Smooth muscle cell (in vitro differentiated cells): ENCODE results near the gene GLTP. TPM values are rescaled to one million over a fixed set of nuclear protein-coding genes. Genes with fewer than 3 reads are reported as not detected.

Source experiments
- DNase-seq: peaks from one replicate; lab custom pipeline; 2025; ENCODE audit not compliant: unreplicated experiment; lab: John Stamatoyannopoulos, UW
- H2AFZ ChIP-seq: fragments of 200-600 bp; sonication (generic); 2 replicates; pipeline ENCODE4 v1.6.0; 2016; ENCODE audit warnings: antibody characterized with exemption, low read depth, mild to moderate bottlenecking
- H3F3A ChIP-seq: fragments of 200-600 bp; sonication (generic); 2 replicates; pipeline ENCODE4 v1.6.0; 2017; ENCODE audit warnings: antibody characterized with exemption, low read depth
- H3K27ac ChIP-seq: fragments of 200-600 bp; sonication (generic); 2 replicates; pipeline ENCODE4 v1.5.1; 2016; ENCODE audit warnings: low read depth, mild to moderate bottlenecking
- H3K27me3 ChIP-seq: fragments of 200-600 bp; sonication (generic); 2 replicates; pipeline ENCODE4 v1.6.1; 2016; ENCODE audit warnings: low read depth, mild to moderate bottlenecking
- H3K36me3 ChIP-seq: fragments of 200-600 bp; sonication (generic); 2 replicates; pipeline ENCODE4 v1.5.1; 2016; ENCODE audit warnings: low read depth
- H3K4me1 ChIP-seq: fragments of 200-600 bp; sonication (generic); 2 replicates; pipeline ENCODE4 v1.5.1; 2016; ENCODE audit warnings: low read depth
- H3K4me2 ChIP-seq: fragments of 200-600 bp; sonication (generic); 2 replicates; pipeline ENCODE4 v1.6.0; 2016; ENCODE audit warnings: mild to moderate bottlenecking
- H3K4me3 ChIP-seq: fragments of 200-600 bp; sonication (generic); 2 replicates; pipeline ENCODE4 v1.5.1; 2016; ENCODE audit warnings: mild to moderate bottlenecking
- H3K79me2 ChIP-seq: fragments of 200-600 bp; sonication (generic); 2 replicates; pipeline ENCODE4 v1.6.0; 2016; ENCODE audit warnings: low read depth, mild to moderate bottlenecking
- H3K9ac ChIP-seq: fragments of 200-600 bp; sonication (generic); 2 replicates; pipeline ENCODE4 v1.6.0; 2016; ENCODE audit warnings: low read depth
- H3K9me3 ChIP-seq: fragments of 200-600 bp; sonication (generic); replicated peaks from 2 replicates; pipeline ENCODE4 v1.5.1; 2016; ENCODE audit warnings: low read depth
- H4K20me1 ChIP-seq: fragments of 200-600 bp; sonication (generic); 2 replicates; pipeline ENCODE4 v1.6.0; 2016; ENCODE audit warnings: low read depth
- WGBS: methylation state at CpG from one replicate; pipeline ENCODE4 v1.1.7; 2016; ENCODE audit warnings: low lambda C conversion rate; 5-methylcytosine and 5-hydroxymethylcytosine counted together
- microRNA-seq: library from miRNA; unstranded; fragments of <30 nt; microRNA quantifications from one replicate; pipeline ENCODE4, GENCODE V29; 2016; ENCODE audit warnings: borderline number of aligned reads
- polyA plus RNA-seq: library from polyadenylated mRNA; unstranded; fragments of >200 nt; fragmentation: Nextera tagmentation; extraction: Ambion mirVana; gene quantifications from 2 replicates; pipeline ENCODE4 v1.2.1, GENCODE V29; 2016
- small RNA-seq: library from RNA; depleted of rRNA; stranded (forward); fragments of <200 nt; gene quantifications from one replicate; pipeline ENCODE3, GENCODE V24; 2014
- total RNA-seq: library from RNA; depleted of rRNA; stranded (reverse); fragments of >200 nt; gene quantifications from 2 replicates; pipeline ENCODE4 v1.2.3, GENCODE V29; 2014
- TF ChIP-seq, protein P1 (sequence below): fragments of 200-600 bp; sonication (generic); IDR thresholded peaks from 2 replicates; pipeline ENCODE4 v1.5.1; 2017; ENCODE audit warnings: borderline replicate concordance, mild to moderate bottlenecking, antibody characterized with exemption; ENCODE audit not compliant: insufficient read depth, poor library complexity, severe bottlenecking

Gene GLTP
- total and polyA plus RNA-seq, 2 experiments from 2014 or later = 43.4 to 46.9 TPM

DNA sequence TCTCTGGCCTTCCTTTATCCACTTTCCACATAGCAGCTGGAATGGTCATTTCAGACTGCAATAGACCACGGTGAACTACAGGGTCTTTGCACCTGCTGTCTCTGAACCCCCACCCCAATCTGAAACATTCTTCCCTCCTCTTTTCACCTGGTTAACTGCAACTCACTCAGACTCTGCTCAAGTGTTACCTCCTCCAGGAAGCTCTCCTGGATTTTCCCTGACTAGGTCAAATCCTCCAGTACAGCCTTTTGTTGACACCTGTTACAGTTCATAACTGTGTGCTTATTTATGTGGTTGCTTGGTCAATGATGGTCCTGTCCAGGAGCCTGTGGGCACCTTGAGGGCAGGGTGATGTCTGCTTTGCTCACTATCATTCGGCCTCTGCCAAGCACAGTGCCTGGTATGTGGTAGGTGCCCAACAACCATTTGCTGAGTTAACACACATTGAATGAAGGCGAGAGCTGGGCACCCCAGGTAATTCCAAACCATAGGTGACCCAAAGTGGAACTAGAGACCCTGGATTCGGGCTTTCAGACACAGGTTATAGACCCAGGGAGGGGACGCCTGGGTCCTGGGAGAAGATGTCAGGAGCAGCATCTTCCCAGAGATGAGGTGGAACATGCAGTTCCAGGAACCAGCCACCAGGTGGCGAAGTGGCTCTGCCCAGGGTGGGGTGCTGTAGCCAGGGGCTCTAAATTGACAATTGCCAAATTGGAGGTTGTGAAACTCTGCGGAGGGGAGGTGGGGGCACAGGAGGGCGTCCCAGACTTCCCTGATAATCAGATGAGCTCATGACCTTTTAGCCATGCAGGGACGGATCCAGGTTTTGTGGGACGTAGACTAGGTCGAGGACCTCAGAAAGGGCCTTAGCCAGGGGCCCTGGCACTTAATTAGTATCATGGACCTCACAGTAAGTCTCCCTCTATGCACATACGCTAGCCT is 75.2 kb downstream of the GLTP start:
- H3K4me3 ChIP-seq = no peak overlapping the region
- H2AFZ ChIP-seq = no peak overlapping the region
- no peaks in the 10 kb centered on the region for H3K9me3 ChIP-seq
- no peaks in the 10 kb centered on the region for H4K20me1 ChIP-seq
- H3K27ac ChIP-seq = no peak overlapping the region
- H3K79me2 ChIP-seq = no peaks in the 10 kb centered on the region
- no peaks in the 10 kb centered on the region for H3K36me3 ChIP-seq
- H3K9ac ChIP-seq = no peak overlapping the region
- H3K27me3 ChIP-seq = no peaks in the 10 kb centered on the region
- WGBS = 46% methylated on average over 12 of the region's 12 CpGs
- TF ChIP-seq, protein P1, sequence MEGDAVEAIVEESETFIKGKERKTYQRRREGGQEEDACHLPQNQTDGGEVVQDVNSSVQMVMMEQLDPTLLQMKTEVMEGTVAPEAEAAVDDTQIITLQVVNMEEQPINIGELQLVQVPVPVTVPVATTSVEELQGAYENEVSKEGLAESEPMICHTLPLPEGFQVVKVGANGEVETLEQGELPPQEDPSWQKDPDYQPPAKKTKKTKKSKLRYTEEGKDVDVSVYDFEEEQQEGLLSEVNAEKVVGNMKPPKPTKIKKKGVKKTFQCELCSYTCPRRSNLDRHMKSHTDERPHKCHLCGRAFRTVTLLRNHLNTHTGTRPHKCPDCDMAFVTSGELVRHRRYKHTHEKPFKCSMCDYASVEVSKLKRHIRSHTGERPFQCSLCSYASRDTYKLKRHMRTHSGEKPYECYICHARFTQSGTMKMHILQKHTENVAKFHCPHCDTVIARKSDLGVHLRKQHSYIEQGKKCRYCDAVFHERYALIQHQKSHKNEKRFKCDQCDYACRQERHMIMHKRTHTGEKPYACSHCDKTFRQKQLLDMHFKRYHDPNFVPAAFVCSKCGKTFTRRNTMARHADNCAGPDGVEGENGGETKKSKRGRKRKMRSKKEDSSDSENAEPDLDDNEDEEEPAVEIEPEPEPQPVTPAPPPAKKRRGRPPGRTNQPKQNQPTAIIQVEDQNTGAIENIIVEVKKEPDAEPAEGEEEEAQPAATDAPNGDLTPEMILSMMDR = peak; percentile 93
- H3K4me2 ChIP-seq = no peak overlapping the region
- no peaks in the 10 kb centered on the region for H3F3A ChIP-seq
- H3K4me1 ChIP-seq = no peaks in the 10 kb centered on the region
- peak; percentile 19 for DNase-seq

DNA sequence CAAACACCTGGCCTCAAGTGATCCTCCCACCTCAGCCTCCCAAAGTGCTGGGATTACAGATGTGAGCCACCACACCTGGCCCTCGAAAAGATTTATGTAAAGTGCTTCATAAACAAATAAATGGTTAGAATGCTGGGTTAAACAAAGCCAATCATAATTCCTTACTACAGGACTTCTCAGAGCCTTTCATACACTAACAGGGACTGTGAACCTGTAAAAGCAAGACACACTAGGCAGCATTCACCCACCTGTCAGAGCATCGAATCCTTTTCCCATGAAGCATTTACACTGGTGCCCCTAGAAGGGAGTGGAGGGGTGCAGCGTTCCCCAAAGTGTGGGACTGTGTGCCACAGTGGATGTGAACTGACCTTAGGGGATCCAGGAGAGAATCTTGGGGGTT is 76.7 kb downstream of the GLTP start:
- no peaks in the 10 kb centered on the region for H3F3A ChIP-seq
- no peak for DNase-seq
- no peaks in the 10 kb centered on the region for H3K36me3 ChIP-seq
- no peak overlapping the region for H3K9ac ChIP-seq
- H4K20me1 ChIP-seq = no peaks in the 10 kb centered on the region
- TF ChIP-seq, protein P1 = no peak
- no peak overlapping the region for H2AFZ ChIP-seq
- H3K79me2 ChIP-seq = no peaks in the 10 kb centered on the region
- H3K4me3 ChIP-seq = no peak overlapping the region
- H3K27me3 ChIP-seq = no peaks in the 10 kb centered on the region
- no peaks in the 10 kb centered on the region for H3K9me3 ChIP-seq
- no peaks in the 10 kb centered on the region for H3K4me1 ChIP-seq
- 92% methylated on average over 3 of the region's 3 CpGs for WGBS
- H3K27ac ChIP-seq = no peak overlapping the region
- no peak overlapping the region for H3K4me2 ChIP-seq

DNA sequence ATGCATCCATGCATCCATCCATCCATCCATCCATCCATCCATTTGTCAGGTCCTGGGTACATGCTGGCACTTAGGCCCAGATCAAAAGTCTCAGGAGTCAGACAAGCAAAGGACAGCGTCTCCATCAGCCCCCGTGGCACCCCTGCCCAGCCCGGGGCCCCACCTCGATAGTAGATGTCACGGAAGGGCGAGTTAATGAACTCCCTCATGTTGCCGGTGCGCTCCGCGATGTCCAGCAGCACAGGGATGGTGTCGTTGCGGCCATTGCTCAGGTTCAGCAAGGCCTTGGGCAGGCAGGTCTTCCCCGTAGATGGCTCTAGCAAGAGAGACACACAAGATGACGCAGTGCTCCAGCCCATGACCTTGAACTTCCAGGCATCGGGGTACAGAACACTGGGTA is 77.5 kb downstream of the GLTP start:
- H3K4me2 ChIP-seq = no peak overlapping the region
- H3K79me2 ChIP-seq = no peaks in the 10 kb centered on the region
- no peaks in the 10 kb centered on the region for H3K4me1 ChIP-seq
- no peak for DNase-seq
- 96% methylated on average over 15 of the region's 15 CpGs for WGBS
- H3K36me3 ChIP-seq = no peaks in the 10 kb centered on the region
- no peaks in the 10 kb centered on the region for H4K20me1 ChIP-seq
- no peak overlapping the region for H3K27ac ChIP-seq
- no peak overlapping the region for H3K4me3 ChIP-seq
- H3K9ac ChIP-seq = no peak overlapping the region
- no peaks in the 10 kb centered on the region for H3F3A ChIP-seq
- no peaks in the 10 kb centered on the region for H3K9me3 ChIP-seq
- no peak overlapping the region for H2AFZ ChIP-seq
- TF ChIP-seq, protein P1 = no peak
- H3K27me3 ChIP-seq = no peaks in the 10 kb centered on the region

Small RNAs within 50 kb of the gene (microRNA-seq; reads per million reads assigned to microRNA genes)
- not detected for gene MIR4497

Small RNAs within 50 kb of the gene (small RNA-seq; reads per million reads assigned to genes)
- gene MIR4497 = not detected
- gene RN7SL441P = not detected

Other genes starting within 250 kb of the GLTP start
- gene FAM222A, start 166.7 kb downstream of the GLTP start, total RNA-seq = 0.85 TPM in 2 replicates
- 1.7 and 2.0 TPM in 2 replicates for gene FAM222A, start 166.7 kb downstream of the GLTP start, polyA plus RNA-seq
- 0.63 and 1.9 TPM in 2 replicates for gene TRPV4, start 47.1 kb downstream of the GLTP start, total RNA-seq
- gene TRPV4, start 47.1 kb downstream of the GLTP start, polyA plus RNA-seq = 1.5 TPM in 2 replicates
- gene TCHP, start 19.7 kb upstream of the GLTP start, total RNA-seq = 4.2 and 6.6 TPM in 2 replicates
- 7.7 and 7.8 TPM in 2 replicates for gene TCHP, start 19.7 kb upstream of the GLTP start, polyA plus RNA-seq
- gene GIT2, start 115.8 kb upstream of the GLTP start, total RNA-seq = 27.3 and 27.4 TPM in 2 replicates
- 20.3 and 24.9 TPM in 2 replicates for gene GIT2, start 115.8 kb upstream of the GLTP start, polyA plus RNA-seq
- gene ANKRD13A, start 118.9 kb upstream of the GLTP start, total RNA-seq = 31.1 and 35.6 TPM in 2 replicates
- 11.6 and 12.0 TPM in 2 replicates for gene ANKRD13A, start 118.9 kb upstream of the GLTP start, polyA plus RNA-seq
- gene C12orf76, start 168.0 kb upstream of the GLTP start, total RNA-seq = 12.0 and 16.8 TPM in 2 replicates
- 10.0 and 13.9 TPM in 2 replicates for gene C12orf76, start 168.0 kb upstream of the GLTP start, polyA plus RNA-seq
- 11.0 and 14.7 TPM in 2 replicates for gene IFT81, start 243.8 kb upstream of the GLTP start, total RNA-seq
- 8.0 and 9.1 TPM in 2 replicates for gene IFT81, start 243.8 kb upstream of the GLTP start, polyA plus RNA-seq